Endothelial cell of umbilical vein (primary cell): ENCODE results near the gene UBE4B. TPM values are rescaled to one million over a fixed set of nuclear protein-coding genes. Genes with fewer than 3 reads are reported as not detected.

Experiments used
- BruUV-seq: library from RNA; stranded (reverse); fragments of 400-500 nt; replicated peaks from 2 replicates; lab custom pipeline; 2021; lab: Mats Ljungman, UMichigan
- CTCF ChIA-PET: fragments of 300-600, 350-600 bp; sonication (Branson Sonifier 250); formaldehyde crosslinking; loops from one replicate; lab custom pipeline; 2021; ENCODE audit warnings: antibody characterized with exemption, inconsistent platforms; lab: Charles Lee
- POLR2A ChIA-PET: fragments of 300-600, 350-600 bp; sonication (Branson Sonifier 250); formaldehyde crosslinking; loops from one replicate; lab custom pipeline; 2021; ENCODE audit warnings: antibody characterized with exemption, inconsistent platforms; lab: Charles Lee
- DNase-seq: peaks from one replicate; pipeline ENCODE4 v3.0.0-alpha.2; 2011; ENCODE audit warnings: low read depth, low spot score
- FAIRE-seq: peaks from 2 replicates; lab custom pipeline; 2011; peaks lifted over from hg19 to GRCh38; lab: Jason Lieb, UNC
- H2AFZ ChIP-seq: 2 replicates; pipeline ENCODE4 v1.6.0; 2012; ENCODE audit warnings: low read depth, low read length, control low read depth, inconsistent platforms
- H3K27ac ChIP-seq: 2 replicates; pipeline ENCODE4 v1.5.1; 2011; ENCODE audit warnings: low read depth, mild to moderate bottlenecking, control low read depth, low read length, moderate library complexity; ENCODE audit not compliant: insufficient read depth
- H3K27me3 ChIP-seq, 2 experiments: 2 replicates each; pipeline versions ENCODE4 v1.6.0 to v1.6.1; 2011; ENCODE audit warnings: low read length in 2 of 2, mixed read lengths in 1 of 2; ENCODE audit not compliant: control insufficient read depth in 2 of 2, insufficient read depth in 2 of 2
- H3K36me3 ChIP-seq, 2 experiments: 2 replicates in 1 of 2; 3 replicates in 1 of 2; pipeline ENCODE4 v1.5.1; 2011; ENCODE audit warnings: low read length in 2 of 2, mild to moderate bottlenecking in 1 of 2, moderate library complexity in 1 of 2; ENCODE audit not compliant: control insufficient read depth in 2 of 2, insufficient read depth in 2 of 2; ENCODE audit errors: extremely low read depth in 1 of 2
- H3K4me1 ChIP-seq: 3 replicates; pipeline ENCODE4 v1.5.1; 2011; ENCODE audit warnings: mild to moderate bottlenecking, low read length; ENCODE audit not compliant: control insufficient read depth, insufficient read depth; ENCODE audit errors: extremely low read depth
- H3K4me2 ChIP-seq: 2 replicates; pipeline ENCODE4 v1.6.1; 2011; ENCODE audit warnings: low read length, control low read depth, mixed read lengths; ENCODE audit not compliant: insufficient read depth
- H3K4me3 ChIP-seq, 3 experiments: fragments of 200-600 bp in 1 of 3; sonication (generic), shearing (Covaris generic) in 1 of 3; replicated peaks in 1 of 3; 2 replicates each; pipeline ENCODE4 v1.5.1; 2011 to 2016; ENCODE audit warnings: control low read depth in 3 of 3, low read length in 3 of 3, mild to moderate bottlenecking in 2 of 3, inconsistent platforms in 1 of 3, low read depth in 1 of 3, moderate library complexity in 1 of 3; ENCODE audit not compliant: insufficient read depth in 1 of 3
- H3K79me2 ChIP-seq: 2 replicates; pipeline ENCODE4 v1.6.0; 2012; ENCODE audit warnings: low read length, inconsistent platforms; ENCODE audit not compliant: control insufficient read depth, insufficient read depth
- H3K9ac ChIP-seq: replicated peaks from 2 replicates; pipeline ENCODE3; 2011; ENCODE audit warnings: low read length, control low read depth; ENCODE audit not compliant: insufficient read depth; ENCODE audit errors: extremely low read depth
- H3K9me1 ChIP-seq: replicated peaks from 3 replicates; pipeline ENCODE4 v1.6.0; 2011; ENCODE audit warnings: mild to moderate bottlenecking, low read length; ENCODE audit not compliant: control insufficient read depth, insufficient read depth; ENCODE audit errors: extremely low read depth
- H3K9me3 ChIP-seq: replicated peaks from 2 replicates; pipeline ENCODE4 v1.5.1; 2012; ENCODE audit warnings: low read length, inconsistent platforms; ENCODE audit not compliant: control insufficient read depth, insufficient read depth
- H4K20me1 ChIP-seq: replicated peaks from 2 replicates; pipeline ENCODE3; 2011; ENCODE audit warnings: mild to moderate bottlenecking, low read length; ENCODE audit not compliant: control insufficient read depth, insufficient read depth; ENCODE audit errors: extremely low read depth
- CTCF ChIP-seq, 2 donors: IDR thresholded peaks; 1 replicate in 1 of 2; 2 replicates in 1 of 2; pipeline ENCODE4 v1.5.1; 2011; ENCODE audit warnings: low read length in 2 of 2, mild to moderate bottlenecking in 2 of 2, moderate library complexity in 2 of 2, control low read depth in 1 of 2, inconsistent platforms in 1 of 2, low read depth in 1 of 2; ENCODE audit not compliant: insufficient read depth in 1 of 2; ENCODE audit errors: extremely low read depth in 1 of 2
- EZH2 ChIP-seq: IDR thresholded peaks from 2 replicates; pipeline ENCODE4 v1.6.1; 2012; ENCODE audit warnings: borderline replicate concordance, low read depth, mild to moderate bottlenecking, moderate library complexity, low read length, inconsistent platforms; ENCODE audit not compliant: severe bottlenecking
- FOS ChIP-seq: IDR thresholded peaks from 2 replicates; pipeline ENCODE4 v1.6.1; 2011; ENCODE audit warnings: mild to moderate bottlenecking, low read length, moderate library complexity, borderline replicate concordance; ENCODE audit not compliant: insufficient read depth
- GATA2 ChIP-seq: IDR thresholded peaks from 2 replicates; pipeline ENCODE4 v1.7.0; 2011; ENCODE audit warnings: low read depth, mild to moderate bottlenecking, moderate library complexity, mixed read lengths, low read length; ENCODE audit not compliant: insufficient read length, insufficient read depth
- JUN ChIP-seq: IDR thresholded peaks from 2 replicates; pipeline ENCODE4 v1.6.1; 2011; ENCODE audit warnings: borderline replicate concordance, low read depth; ENCODE audit not compliant: insufficient read length, insufficient read depth
- MAX ChIP-seq: IDR thresholded peaks from 2 replicates; pipeline ENCODE4 v1.6.1; 2011; ENCODE audit not compliant: insufficient read depth, insufficient read length
- MYC ChIP-seq: IDR thresholded peaks from one replicate; pipeline ENCODE4 v1.6.1; 2011; ENCODE audit warnings: mild to moderate bottlenecking, low read depth, low read length
- POLR2A ChIP-seq: IDR thresholded peaks from 2 replicates; pipeline ENCODE4 v1.6.1; 2012; ENCODE audit warnings: low read depth, mild to moderate bottlenecking, control low read depth, low read length
- POLR2AphosphoS5 ChIP-seq: IDR thresholded peaks from 2 replicates; pipeline ENCODE4 v1.6.1; 2012; ENCODE audit warnings: low read depth, mild to moderate bottlenecking, control low read depth, low read length, moderate library complexity; ENCODE audit not compliant: insufficient read depth
- dilution Hi-C: fragments of 300-500 bp; cut with MboI; formaldehyde crosslinking; loops from one replicate; pipeline ENCODE4 v1.15.0; 2019; ENCODE audit warnings: low sequenced_read_pairs; ENCODE audit not compliant: extremely low pct_ligation_motif_present
- intact Hi-C: fragments of 100-400 bp; cut with micrococcal nuclease; formaldehyde crosslinking; loops from one replicate; pipeline ENCODE4 v1.10.0; 2022
- polyA plus RNA-seq, 4 experiments: library from polyadenylated mRNA; depleted of rRNA in 3 of 4; stranded (reverse) in 3 of 4; unstranded in 1 of 4; fragments of >200 nt; gene quantifications; 2 replicates each; pipeline versions ENCODE4 v1.2.1 to v1.2.3, GENCODE V29; 2011 to 2012; ENCODE audit warnings: missing spikeins in 1 of 4
- total RNA-seq: library from RNA; stranded (reverse); gene quantifications from 2 replicates; pipeline ENCODE4 v1.2.3, GENCODE V29; 2021

UBE4B gene
- total and polyA plus RNA-seq, 2 donors (not counting 3 experiments of a cell fraction or from before 2014, with no cell fraction given) = 17.8 to 54.5 TPM

GRCh38 chr1:10054465-10054864 is 21.7 kb downstream of the UBE4B start:
- Histone ChIP-seq H3K4me2 (no peak overlapping the region), H4K20me1 (no peaks in the 10 kb centered on the region), H3K9me1 (no peaks in the 10 kb centered on the region), H3K9me3 (no peaks in the 10 kb centered on the region), H3K79me2 (peaks cover 41% of the 10 kb centered on the region), H2AFZ (no peak overlapping the region), H3K4me3 (no peak overlapping the region), H3K36me3 (no peaks in the 10 kb centered on the region), H3K27me3 (no peaks in the 10 kb centered on the region), H3K9ac (no peak overlapping the region), H3K4me1 (no peaks in the 10 kb centered on the region), H3K27ac (no peak overlapping the region)
- BruUV-seq = no TSS peak
- CTCF ChIA-PET = no interaction called here
- intact Hi-C loops = no loop called here
- POLR2A ChIA-PET = no interaction called here
- DNase-seq (no peak), FAIRE-seq (no peak)
- dilution Hi-C loops = no loop called here
- TF ChIP-seq GATA2 (no peak), CTCF (IDR thresholded peaks at IDR 0.05; ENCODE audit: extremely low read depth in 1 of 2, insufficient read depth in 1 of 2, low read depth in 1 of 2, low read length in 2 of 2) (no peak), FOS (no peak), POLR2A (no peak), MAX (no peak), JUN (no peak), EZH2 (no peak), POLR2AphosphoS5 (no peak), MYC (no peak)
